HG03025 (cell line): ENCODE results near the gene TPRG1.

Source experiments
- ATAC-seq: cut with Tn5 transposase; IDR thresholded peaks from one replicate; pipeline ENCODE4 v1.9.1; 2021; ENCODE audit warnings: mild to moderate bottlenecking, moderate library complexity; ENCODE audit not compliant: unreplicated experiment, low FRiP score

The TPRG1 gene

GRCh38 chr3:189342811-189343210 lies 171.0 kb downstream of the TPRG1 start:
- no peak for ATAC-seq

- ATAC-seq: no peak
Measured at GRCh38 chr3:189344996-189345395, 173.2 kb downstream of the TPRG1 start.

GRCh38 chr3:189349772-189350171 lies 178.0 kb downstream of the TPRG1 start:
- no peak for ATAC-seq

- ATAC-seq: no peak
Measured at GRCh38 chr3:189353318-189353965, 181.7 kb downstream of the TPRG1 start.

GRCh38 chr3:189353988-189354889 lies 182.5 kb downstream of the TPRG1 start:
- no peak for ATAC-seq

- ATAC-seq: no peak
Measured at GRCh38 chr3:189355115-189355480, 183.3 kb downstream of the TPRG1 start.

- no peak for ATAC-seq
Measured at GRCh38 chr3:189355481-189356201, 183.9 kb downstream of the TPRG1 start.

- no peak for ATAC-seq
Measured at GRCh38 chr3:189360291-189360690, 188.5 kb downstream of the TPRG1 start.

GRCh38 chr3:189361103-189361835 lies 189.5 kb downstream of the TPRG1 start:
- no peak for ATAC-seq

- no peak for ATAC-seq
Measured at GRCh38 chr3:189363590-189364255, 192.0 kb downstream of the TPRG1 start.

GRCh38 chr3:189365609-189366564 lies 194.1 kb downstream of the TPRG1 start:
- no peak for ATAC-seq

GRCh38 chr3:189368384-189368783 lies 196.6 kb downstream of the TPRG1 start:
- ATAC-seq: no peak

GRCh38 chr3:189369636-189370035 lies 197.9 kb downstream of the TPRG1 start:
- ATAC-seq: no peak

GRCh38 chr3:189372243-189372642 lies 200.5 kb downstream of the TPRG1 start:
- no peak for ATAC-seq
